GM13977 (cell line): ENCODE data around the gene YTHDF1.

Source experiments
- DNase-seq: peaks from one replicate; pipeline ENCODE4 v3.0.0; 2012; ENCODE audit warnings: low spot score
- in situ Hi-C: fragments of 300-500 bp; cut with MboI; formaldehyde crosslinking; loops from one replicate; pipeline ENCODE4 v1.12.0; 2022; ENCODE audit warnings: low sequenced_read_pairs, low pct_unique_long_range_greater_than_20kb, mixed read lengths, inconsistent platforms; ENCODE audit not compliant: unreplicated experiment
- TF ChIP-seq, protein P1 (sequence below): IDR thresholded peaks from 2 replicates; pipeline ENCODE4 v1.5.1; 2012; ENCODE audit warnings: mild to moderate bottlenecking, control low read depth; ENCODE audit not compliant: insufficient read depth; ENCODE audit errors: extremely low read depth, missing control alignments

Gene YTHDF1

DNA sequence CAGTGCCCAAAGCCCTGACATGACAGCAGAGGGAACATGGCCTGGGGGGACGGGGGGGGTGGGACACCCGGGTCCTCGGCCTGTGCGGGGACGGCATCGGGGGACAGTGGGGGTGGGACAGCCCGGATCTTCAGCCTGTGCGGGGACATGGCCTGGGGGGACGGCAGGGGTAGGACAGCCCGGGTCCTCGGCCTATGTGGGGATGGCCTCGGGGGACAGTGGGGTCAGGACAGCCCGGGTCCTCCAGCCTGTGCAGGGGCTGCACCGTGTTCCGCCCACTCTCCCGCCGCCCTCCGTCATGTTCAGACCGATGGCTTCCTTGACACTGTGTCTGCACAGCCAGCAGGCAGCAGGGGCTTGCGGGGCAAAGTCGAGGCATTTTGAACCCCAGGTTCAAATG, 26.8 kb upstream of the YTHDF1 start:
- TF ChIP-seq, protein P1, sequence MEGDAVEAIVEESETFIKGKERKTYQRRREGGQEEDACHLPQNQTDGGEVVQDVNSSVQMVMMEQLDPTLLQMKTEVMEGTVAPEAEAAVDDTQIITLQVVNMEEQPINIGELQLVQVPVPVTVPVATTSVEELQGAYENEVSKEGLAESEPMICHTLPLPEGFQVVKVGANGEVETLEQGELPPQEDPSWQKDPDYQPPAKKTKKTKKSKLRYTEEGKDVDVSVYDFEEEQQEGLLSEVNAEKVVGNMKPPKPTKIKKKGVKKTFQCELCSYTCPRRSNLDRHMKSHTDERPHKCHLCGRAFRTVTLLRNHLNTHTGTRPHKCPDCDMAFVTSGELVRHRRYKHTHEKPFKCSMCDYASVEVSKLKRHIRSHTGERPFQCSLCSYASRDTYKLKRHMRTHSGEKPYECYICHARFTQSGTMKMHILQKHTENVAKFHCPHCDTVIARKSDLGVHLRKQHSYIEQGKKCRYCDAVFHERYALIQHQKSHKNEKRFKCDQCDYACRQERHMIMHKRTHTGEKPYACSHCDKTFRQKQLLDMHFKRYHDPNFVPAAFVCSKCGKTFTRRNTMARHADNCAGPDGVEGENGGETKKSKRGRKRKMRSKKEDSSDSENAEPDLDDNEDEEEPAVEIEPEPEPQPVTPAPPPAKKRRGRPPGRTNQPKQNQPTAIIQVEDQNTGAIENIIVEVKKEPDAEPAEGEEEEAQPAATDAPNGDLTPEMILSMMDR: no peak
- no peak for DNase-seq
- in situ Hi-C loops: loop anchor here (25.0 kb wide), 1 partner anchor 95 kb away; no protein-coding TSS in a partner anchor

DNA sequence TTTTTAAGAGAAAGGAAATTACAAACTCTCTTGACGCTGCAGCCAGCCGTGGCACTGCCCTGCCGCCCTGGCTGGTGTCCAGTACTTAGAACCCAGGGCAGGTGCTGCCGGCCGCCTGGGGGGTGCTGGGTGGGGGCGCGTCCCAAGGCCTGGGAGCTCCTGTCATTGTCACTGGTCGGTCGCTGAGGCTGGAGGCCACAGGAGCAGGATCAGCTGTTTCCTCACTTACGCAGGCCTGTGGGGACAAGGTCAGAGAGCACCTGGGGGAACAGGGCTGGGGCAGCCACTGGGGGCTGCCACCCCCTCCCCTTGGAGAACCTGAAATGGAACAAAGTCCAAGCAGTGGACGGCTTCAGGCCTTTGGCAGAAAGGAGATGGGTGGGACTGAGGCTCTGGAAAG, 25.3 kb upstream of the YTHDF1 start:
- no peak for DNase-seq
- TF ChIP-seq, protein P1: no peak
- in situ Hi-C loops: loop anchor here (25.0 kb wide), 1 partner anchor 96 kb away; no protein-coding TSS in a partner anchor

DNA sequence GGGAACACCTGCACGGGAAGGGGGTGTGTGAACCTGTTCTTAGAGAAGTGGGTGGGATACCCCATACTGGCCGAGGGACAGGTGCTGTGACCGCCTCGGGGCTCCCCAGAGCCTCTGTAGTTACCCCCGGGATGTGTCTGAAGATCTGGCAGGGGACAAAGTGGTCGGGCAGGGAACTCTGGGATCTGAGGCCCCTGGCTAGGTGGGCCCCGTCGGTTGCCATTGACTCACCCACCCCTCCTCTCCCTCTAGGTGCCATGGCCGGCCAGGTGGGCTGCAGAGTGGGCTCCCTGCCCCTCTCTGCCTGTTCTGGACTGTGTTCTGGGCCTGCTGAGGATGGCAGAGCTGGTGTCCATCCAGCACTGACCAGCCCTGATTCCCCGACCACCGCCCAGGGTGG, 24.1 kb upstream of the YTHDF1 start:
- in situ Hi-C loops: loop anchor here (25.0 kb wide), 1 partner anchor 97 kb away; no protein-coding TSS in a partner anchor
- DNase-seq: no peak
- TF ChIP-seq, protein P1: no peak

DNA sequence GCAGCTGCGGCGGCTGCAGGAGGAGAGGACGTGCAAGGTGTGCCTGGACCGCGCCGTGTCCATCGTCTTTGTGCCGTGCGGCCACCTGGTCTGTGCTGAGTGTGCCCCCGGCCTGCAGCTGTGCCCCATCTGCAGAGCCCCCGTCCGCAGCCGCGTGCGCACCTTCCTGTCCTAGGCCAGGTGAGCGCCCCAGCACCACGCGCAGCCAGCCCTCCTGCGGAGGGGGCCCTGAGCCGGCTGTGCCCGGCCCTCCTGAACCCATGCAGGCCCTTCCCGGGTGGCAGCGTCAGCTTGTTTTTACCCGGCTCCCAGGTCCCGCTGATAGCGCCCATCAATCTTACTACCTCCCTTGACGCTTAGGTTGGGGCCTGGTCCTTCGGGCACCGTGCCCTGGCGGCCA, 23.5 kb upstream of the YTHDF1 start:
- DNase-seq: no peak
- in situ Hi-C loops: loop anchor here (25.0 kb wide), 1 partner anchor 98 kb away; no protein-coding TSS in a partner anchor
- TF ChIP-seq, protein P1: no peak

DNA sequence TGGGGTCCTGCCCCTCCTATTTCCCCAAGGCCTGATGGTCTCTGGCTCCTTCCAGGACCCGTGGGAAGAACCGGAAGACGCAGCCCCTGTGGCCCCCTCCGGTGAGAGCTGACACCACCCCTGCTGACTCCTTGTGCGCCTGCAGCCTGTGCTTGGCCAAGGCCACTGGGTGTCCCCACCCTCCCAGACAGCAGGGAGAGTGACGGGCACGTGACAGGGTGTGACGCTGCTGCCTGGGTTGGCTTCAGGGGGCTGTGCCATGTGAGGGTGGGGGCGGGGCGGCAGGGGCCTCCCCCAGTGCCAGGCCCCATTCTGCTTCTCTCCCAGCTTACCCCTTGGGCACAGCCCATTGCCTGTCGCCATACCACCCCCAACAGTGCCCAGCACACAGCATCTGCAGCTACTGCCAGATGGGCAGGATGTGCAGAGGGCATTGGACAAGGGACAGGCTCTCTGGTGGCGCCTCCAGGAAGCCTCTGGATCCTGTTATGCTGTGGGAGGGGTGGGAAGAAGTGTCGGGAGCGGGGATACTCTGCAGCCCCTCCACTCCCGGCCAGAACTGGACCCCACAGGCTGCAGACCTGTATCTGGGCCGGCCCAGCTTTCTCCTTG, 22.7 kb upstream of the YTHDF1 start:
- TF ChIP-seq, protein P1: peak; percentile 32
- no peak for DNase-seq
- in situ Hi-C loops: loop anchor here (25.0 kb wide), 1 partner anchor 99 kb away; no protein-coding TSS in a partner anchor

DNA sequence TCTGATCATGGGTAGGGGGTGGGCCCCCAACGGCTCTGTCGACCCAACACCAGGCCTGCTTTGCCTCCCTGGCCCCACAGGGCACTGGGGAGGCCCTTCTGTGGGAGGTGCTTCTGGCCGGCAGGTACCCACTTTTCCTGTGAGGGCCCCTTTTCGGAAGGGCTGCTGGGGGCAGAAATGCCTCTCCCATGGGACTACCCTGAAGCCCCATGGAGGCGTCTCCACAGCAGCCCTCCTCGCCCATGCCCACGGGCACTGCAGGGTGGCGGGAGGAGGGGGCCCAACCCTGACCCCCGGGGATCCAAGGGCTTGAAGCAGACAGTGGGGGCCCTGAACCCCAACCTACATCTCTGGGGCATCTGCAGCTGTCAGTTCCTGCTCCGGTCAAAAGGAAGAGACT, 22.1 kb upstream of the YTHDF1 start:
- no peak for DNase-seq
- in situ Hi-C loops: loop anchor here (25.0 kb wide), 1 partner anchor 99 kb away; no protein-coding TSS in a partner anchor
- TF ChIP-seq, protein P1: no peak
